Left lung (tissue), 14 donors: Measurements from ENCODE around the gene POGZ. TPM values are rescaled to one million over a fixed set of nuclear protein-coding genes. Genes with fewer than 3 reads are reported as not detected.

Experiments
- ATAC-seq: fragments of 200-7000 bp; cut with Tn5 transposase; one replicate; pipeline ENCODE4 v1.9.1; 2020; ENCODE audit warnings: moderate library complexity
- DNase-seq, 4 donors: peaks; one replicate each; pipeline ENCODE4 v3.0.0-alpha.2; 2013 to 2020
- H3K27ac ChIP-seq, 2 donors: fragments of 200-600 bp; sonication (generic) in 1 of 2; one replicate each; pipeline versions ENCODE4 v1.5.0 to v1.8.0; 2020 to 2021
- H3K27me3 ChIP-seq, 2 donors: fragments of 200-600 bp; sonication (generic) in 1 of 2; one replicate each; pipeline versions ENCODE4 v1.5.0 to v1.8.0; 2020 to 2021
- H3K36me3 ChIP-seq, 2 donors: fragments of 200-600 bp; sonication (generic) in 1 of 2; one replicate each; pipeline versions ENCODE4 v1.5.0 to v1.8.0; 2020 to 2021
- H3K4me1 ChIP-seq, 2 donors: fragments of 200-600 bp; one replicate each; pipeline ENCODE4 v1.8.0; 2021
- H3K4me3 ChIP-seq, 2 donors: fragments of 200-600 bp; sonication (generic) in 1 of 2; one replicate each; pipeline versions ENCODE4 v1.5.0 to v1.8.0; 2020 to 2021; ENCODE audit warnings: mild to moderate bottlenecking in 1 of 2
- H3K9me3 ChIP-seq, 2 donors: fragments of 200-600 bp; sonication (generic) in 1 of 2; one replicate each; pipeline versions ENCODE4 v1.5.0 to v1.8.0; 2020 to 2021
- CTCF ChIP-seq, 2 donors: fragments of 200-600 bp; sonication (generic) in 1 of 2; IDR thresholded peaks; one replicate each; pipeline versions ENCODE4 v1.5.0 to v1.8.0; 2021; ENCODE audit warnings: antibody characterized with exemption in 2 of 2
- intact Hi-C, 2 donors: fragments of 100-400 bp; cut with DNase I; formaldehyde crosslinking; loops; one replicate each; pipeline versions ENCODE4 v1.11.2 to v1.14.2; 2022
- long read RNA-seq, 12 donors: library from polyadenylated mRNA in 2 of 12; unstranded in 2 of 12; transcript quantifications; one replicate each; pipeline ENCODE4 v2.0.0 and lab custom pipeline, GENCODE V29; 2019 to 2026
- polyA plus RNA-seq, 6 donors: library from polyadenylated mRNA; unstranded; fragments of 120-200 nt; gene quantifications; one replicate each; pipeline ENCODE4 v1.2.1, GENCODE V29; 2013; ENCODE audit not compliant: insufficient read length in 6 of 6
- total RNA-seq, 2 donors: library from RNA; stranded (reverse); fragmentation: NEBNext Ultra II Directional; extraction: Animal tissue kit (Norgen Biotek cat#: 25700); gene quantifications; one replicate each; pipeline ENCODE4 v1.2.1, GENCODE V29; 2021
- donor health status: DM: no; HTN: yes; CAD: no.
- donor health status: DM: no; HTN: no; CAD: no.

Gene POGZ
- total RNA-seq (10 to 100 TPM; 65.6 to 73.4 TPM), polyA plus RNA-seq (100 to 1,000 TPM; 114 to 160 (median 130) TPM)
- long read RNA-seq, donor 1, partial matches to known transcripts, result 58 of 66 reads
- long read RNA-seq, donor 1, other reads (novel, unspliced or antisense), result 0 of 66 reads
- long read RNA-seq, donor 2, partial matches to known transcripts, result 44 of 53 reads
- long read RNA-seq, donor 2, other reads (novel, unspliced or antisense), result 0 of 53 reads
- long read RNA-seq, donor 3, full-length matches to known transcripts, result 1 of 33 reads
- long read RNA-seq, donor 3, partial matches to known transcripts, result 32 of 33 reads
- long read RNA-seq, donor 3, other reads (novel, unspliced or antisense), result 0 of 33 reads
- long read RNA-seq, donor 4, partial matches to known transcripts, result 3 of 6 reads
- long read RNA-seq, donor 4, other reads (novel, unspliced or antisense), result 3 of 6 reads
- long read RNA-seq, donor 5, full-length matches to known transcripts, result 11 of 34 reads
- long read RNA-seq, donor 5, partial matches to known transcripts, result 23 of 34 reads
- long read RNA-seq, donor 5, other reads (novel, unspliced or antisense), result 0 of 34 reads
- long read RNA-seq, donor 6, partial matches to known transcripts, result 6 of 9 reads
- long read RNA-seq, donor 6, other reads (novel, unspliced or antisense), result 0 of 9 reads
- long read RNA-seq, donor 7, full-length matches to known transcripts, result 3 of 9 reads
- long read RNA-seq, donor 7, partial matches to known transcripts, result 6 of 9 reads
- long read RNA-seq, donor 7, other reads (novel, unspliced or antisense), result 0 of 9 reads
- long read RNA-seq, donor 8, full-length matches to known transcripts, result 12 of 38 reads
- long read RNA-seq, donor 8, partial matches to known transcripts, result 26 of 38 reads
- long read RNA-seq, donor 8, other reads (novel, unspliced or antisense), result 0 of 38 reads
- long read RNA-seq, donor 9, result 0 reads
- long read RNA-seq, donor 10, partial matches to known transcripts, result 0 of 2 reads
- long read RNA-seq, donor 10, other reads (novel, unspliced or antisense), result 0 of 2 reads
- long read RNA-seq, donor 11, partial matches to known transcripts, result 18 of 18 reads
- long read RNA-seq, donor 11, other reads (novel, unspliced or antisense), result 0 of 18 reads
- long read RNA-seq, donor 12, full-length matches to known transcripts, result 4 of 39 reads
- long read RNA-seq, donor 12, partial matches to known transcripts, result 35 of 39 reads
- long read RNA-seq, donor 12, other reads (novel, unspliced or antisense), result 0 of 39 reads

DNA sequence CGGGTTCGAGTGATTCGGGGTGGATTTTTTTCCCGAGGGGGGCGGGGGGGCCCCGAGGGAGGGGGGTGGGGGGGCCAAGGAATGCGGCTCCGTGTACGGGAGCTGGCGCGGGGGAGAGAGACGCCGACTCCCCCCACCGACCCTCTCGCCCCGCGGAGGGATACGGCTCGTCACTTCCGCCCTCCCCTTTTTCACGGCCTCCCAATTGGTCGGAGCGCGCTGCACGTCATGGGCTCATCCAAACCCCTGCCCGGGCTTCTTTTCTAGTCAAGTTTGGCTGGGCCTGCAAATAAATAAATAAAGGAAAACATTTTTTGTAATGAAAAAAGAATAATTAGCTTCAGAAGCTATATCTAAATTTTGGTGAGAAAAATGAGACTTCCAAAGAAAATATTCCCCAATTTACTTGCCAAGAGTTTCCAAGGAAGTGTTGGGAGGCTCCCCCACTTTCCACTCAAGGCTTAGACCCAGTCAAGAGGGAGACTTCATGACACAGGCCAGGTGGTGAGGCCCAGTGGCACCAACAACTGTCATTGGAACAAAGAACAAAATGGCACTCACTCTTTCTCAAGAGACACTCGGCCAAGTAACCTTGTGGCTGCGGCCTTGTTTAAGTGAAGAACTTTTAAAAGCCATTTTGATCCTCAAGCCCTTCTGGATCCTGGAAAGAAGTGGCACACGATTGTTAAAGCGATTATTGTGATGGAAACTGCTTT is at the start of gene POGZ:
TSS of gene POGZ (minus strand) at position 164 of the 716 bp plus-strand sequence. CDS start 17,290 bp downstream, outside the sequence.
- Histone ChIP-seq H3K27ac (peak within 1 kb of the TSS; percentile 96 to 97), H3K4me1 (peaks cover 4 to 29% of the 10 kb centered on the region in 2 donors), H3K9me3 (no peaks in the 10 kb centered on the region), H3K27me3 (peaks cover 0 to 14% of the 10 kb centered on the region in 2 donors), H3K4me3 (peak within 1 kb of the TSS; percentile 46 to 66), H3K36me3 (no peaks in the 10 kb centered on the region)
- TF ChIP-seq CTCF (IDR thresholded peaks at IDR 0.05), result no peak
- DNase-seq, result peak; percentile 91 to 96 (median 96)
- intact Hi-C loops, result no loop called here
- ATAC-seq, result peak; percentile 94

- TF ChIP-seq CTCF (IDR thresholded peaks at IDR 0.05), result no peak
- Histone ChIP-seq H3K9me3 (no peaks in the 10 kb centered on the region), H3K4me1 (peaks cover 8 to 25% of the 10 kb centered on the region in 2 donors), H3K27ac (no peak overlapping the region), H3K4me3 (no peak overlapping the region), H3K36me3 (no peaks in the 10 kb centered on the region), H3K27me3 (peaks cover 0 to 43% of the 10 kb centered on the region in 2 donors)
- intact Hi-C loops, result no loop called here
- ATAC-seq (peak; percentile 3), DNase-seq (peak in 1 of 4 donors; percentile 77)
Observed at GRCh38 chr1:151508833-151509232, 49.5 kb upstream of the POGZ start.

DNA sequence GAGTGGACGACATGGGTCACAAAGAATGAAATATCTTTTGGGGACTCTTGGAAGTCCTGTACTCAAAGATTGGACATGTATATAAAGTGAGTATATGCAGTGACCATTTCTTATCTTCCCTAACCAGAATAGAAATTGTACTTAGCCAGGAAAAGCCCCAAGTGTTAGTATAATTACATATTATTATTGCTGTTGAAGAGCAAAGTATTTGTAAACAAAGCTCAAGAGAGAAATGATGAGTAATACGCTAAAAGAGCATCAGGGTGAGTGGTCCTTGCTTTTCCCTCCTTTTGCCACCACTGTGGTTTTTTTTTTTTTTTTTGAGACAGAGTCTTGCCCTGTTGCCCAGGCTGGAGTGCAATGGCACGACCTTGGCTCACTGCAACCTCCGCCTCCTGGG is 45.5 kb upstream of the POGZ start:
- intact Hi-C loops, result no loop called here

GRCh38 chr1:151504252-151504651 is 45.0 kb upstream of the POGZ start:
- Histone ChIP-seq H3K27me3 (peaks cover 0 to 2% of the 10 kb centered on the region in 2 donors), H3K27ac (no peak overlapping the region), H3K9me3 (no peaks in the 10 kb centered on the region), H3K4me3 (no peak overlapping the region), H3K4me1 (no peaks in the 10 kb centered on the region), H3K36me3 (no peaks in the 10 kb centered on the region)
- ATAC-seq (no peak), DNase-seq (no peak)
- no peak for TF ChIP-seq CTCF (IDR thresholded peaks at IDR 0.05)
- intact Hi-C loops, result no loop called here

More for the DNA sequence above, 45.5 kb upstream of the POGZ start:
- Histone ChIP-seq H3K9me3 (no peaks in the 10 kb centered on the region), H3K27ac (no peak overlapping the region), H3K4me1 (peaks cover 0 to 4% of the 10 kb centered on the region in 2 donors), H3K4me3 (no peak overlapping the region), H3K36me3 (no peaks in the 10 kb centered on the region), H3K27me3 (peaks cover 0 to 7% of the 10 kb centered on the region in 2 donors)
- no peak for ATAC-seq
- no peak for TF ChIP-seq CTCF (IDR thresholded peaks at IDR 0.05)
- no peak for DNase-seq
